Spleen (tissue), 10 donors: ENCODE results near the gene MRPL51. TPM values are rescaled to one million over a fixed set of nuclear protein-coding genes. Genes with fewer than 3 reads are reported as not detected.

Experiments
- polyA plus RNA-seq, 3 donors: library from polyadenylated mRNA; stranded (reverse); fragments of 200-250 nt; gene quantifications; one replicate each; pipeline ENCODE4 v1.2.1, GENCODE V29; 2013
- total RNA-seq, 7 donors: library from RNA; depleted of rRNA in 3 of 7; stranded (reverse); fragments of >200 nt in 3 of 7; fragmentation: NEBNext Ultra II Directional in 4 of 7; extraction: Animal tissue kit (Norgen Biotek cat#: 25700) in 4 of 7; gene quantifications; one replicate each; pipeline versions ENCODE4 v1.1.0 to v1.2.1, GENCODE V29; 2016 to 2021
- donor health status: healthy with polysubstance abuse.
- donor health status: DM: no; HTN: no; CAD: no; lungs with moderate emphysema.
- donor health status: DM: no; HTN: no; CAD: no.
- donor health status: Bipolar disorder and iron deficiency.
- donor health status: healthy.
- donor health status: DM: no; HTN: no; CAD: no.
- donor health status: DM: yes; HTN: yes; CAD: no.

MRPL51 gene
- total and polyA plus RNA-seq, 10 donors = 34.0 to 137 (median 90.9) TPM

Other genes starting within 250 kb of the MRPL51 start
- gene PLEKHG6, start 182.6 kb downstream of the MRPL51 start, total RNA-seq = 1 to 10 TPM in 1 of 7 donors, under 1 TPM in 2, not detected in 4; 0.19 to 1.2 (median 0.74) TPM
- gene PLEKHG6, start 182.6 kb downstream of the MRPL51 start, polyA plus RNA-seq = under 1 TPM; 0.10 to 0.12 (median 0.11) TPM
- gene TNFRSF1A, start 151.2 kb downstream of the MRPL51 start, total RNA-seq = 100 to 1,000 TPM; 153 to 578 (median 224) TPM
- 10 to 100 TPM; 22.5 to 40.6 (median 22.8) TPM for gene TNFRSF1A, start 151.2 kb downstream of the MRPL51 start, polyA plus RNA-seq
- 1 to 10 TPM in 6 of 7 donors, under 1 TPM in 1; 0.84 to 8.6 (median 2.0) TPM for gene SCNN1A, start 117.7 kb downstream of the MRPL51 start, total RNA-seq
- gene SCNN1A, start 117.7 kb downstream of the MRPL51 start, polyA plus RNA-seq = under 1 TPM; 0.17 to 0.22 (median 0.18) TPM
- 100 to 1,000 TPM in 3 of 7 donors, 10 to 100 TPM in 4; 49.0 to 155 (median 87.8) TPM for gene LTBR, start 109.1 kb downstream of the MRPL51 start, total RNA-seq
- gene LTBR, start 109.1 kb downstream of the MRPL51 start, polyA plus RNA-seq = 10 to 100 TPM; 14.4 to 29.2 (median 15.7) TPM
- 10 to 100 TPM; 49.2 to 97.2 (median 59.2) TPM for gene CD27, start 48.3 kb downstream of the MRPL51 start, total RNA-seq
- 100 to 1,000 TPM; 128 to 193 (median 178) TPM for gene CD27, start 48.3 kb downstream of the MRPL51 start, polyA plus RNA-seq
- 10 to 100 TPM; 35.6 to 50.1 (median 42.0) TPM for gene TAPBPL, start 41.2 kb downstream of the MRPL51 start, total RNA-seq
- 10 to 100 TPM; 15.0 to 17.1 (median 15.9) TPM for gene TAPBPL, start 41.2 kb downstream of the MRPL51 start, polyA plus RNA-seq
- gene VAMP1, start 22.6 kb downstream of the MRPL51 start, total RNA-seq = 10 to 100 TPM; 18.5 to 32.5 (median 24.2) TPM
- gene VAMP1, start 22.6 kb downstream of the MRPL51 start, polyA plus RNA-seq = 10 to 100 TPM; 11.0 to 20.7 (median 17.9) TPM
- 10 to 100 TPM; 29.9 to 49.2 (median 39.6) TPM for gene NCAPD2, start 840 bp upstream of the MRPL51 start, total RNA-seq
- gene NCAPD2, start 840 bp upstream of the MRPL51 start, polyA plus RNA-seq = 10 to 100 TPM; 12.0 to 14.1 (median 14.0) TPM
- gene GAPDH, start 41.3 kb upstream of the MRPL51 start, total RNA-seq = 1,000 to 10,000 TPM in 5 of 7 donors, 100 to 1,000 TPM in 2; 998 to 1,580 (median 1,404) TPM
- 1,000 to 10,000 TPM; 1,133 to 1,680 (median 1,180) TPM for gene GAPDH, start 41.3 kb upstream of the MRPL51 start, polyA plus RNA-seq
- 10 to 100 TPM; 32.2 to 51.2 (median 39.7) TPM for gene IFFO1, start 62.8 kb upstream of the MRPL51 start, total RNA-seq
- gene IFFO1, start 62.8 kb upstream of the MRPL51 start, polyA plus RNA-seq = 10 to 100 TPM; 27.8 to 78.3 (median 63.2) TPM
- 10 to 100 TPM; 37.0 to 58.7 (median 47.5) TPM for gene NOP2, start 75.0 kb upstream of the MRPL51 start, total RNA-seq
- gene NOP2, start 75.0 kb upstream of the MRPL51 start, polyA plus RNA-seq = 10 to 100 TPM; 25.8 to 40.7 (median 37.6) TPM
- gene CHD4, start 114.1 kb upstream of the MRPL51 start, total RNA-seq = 100 to 1,000 TPM; 202 to 272 (median 240) TPM
- 100 to 1,000 TPM; 136 to 169 (median 154) TPM for gene CHD4, start 114.1 kb upstream of the MRPL51 start, polyA plus RNA-seq
- 10 to 100 TPM; 12.9 to 26.6 (median 16.9) TPM for gene LPAR5, start 142.7 kb upstream of the MRPL51 start, total RNA-seq
- gene LPAR5, start 142.7 kb upstream of the MRPL51 start, polyA plus RNA-seq = 10 to 100 TPM; 10.9 to 16.0 (median 14.9) TPM
- 10 to 100 TPM; 13.2 to 41.7 (median 18.1) TPM for gene ACRBP, start 154.2 kb upstream of the MRPL51 start, total RNA-seq
- gene ACRBP, start 154.2 kb upstream of the MRPL51 start, polyA plus RNA-seq = 1 to 10 TPM; 7.2 to 8.8 (median 7.3) TPM
- gene ING4, start 169.9 kb upstream of the MRPL51 start, total RNA-seq = 10 to 100 TPM; 34.5 to 68.8 (median 49.9) TPM
- gene ING4, start 169.9 kb upstream of the MRPL51 start, polyA plus RNA-seq = 10 to 100 TPM; 33.0 to 56.7 (median 50.3) TPM
- gene ZNF384, start 196.1 kb upstream of the MRPL51 start, total RNA-seq = 10 to 100 TPM; 48.8 to 79.8 (median 59.0) TPM
- 10 to 100 TPM; 18.9 to 35.9 (median 28.7) TPM for gene ZNF384, start 196.1 kb upstream of the MRPL51 start, polyA plus RNA-seq
- gene PIANP, start 207.6 kb upstream of the MRPL51 start, total RNA-seq = under 1 TPM in 2 of 7 donors, not detected in 5; 0.28 to 0.30 TPM
- under 1 TPM; 0.10 to 0.24 (median 0.15) TPM for gene PIANP, start 207.6 kb upstream of the MRPL51 start, polyA plus RNA-seq
- gene COPS7A, start 230.8 kb upstream of the MRPL51 start, total RNA-seq = 10 to 100 TPM; 40.5 to 61.9 (median 49.9) TPM
- gene COPS7A, start 230.8 kb upstream of the MRPL51 start, polyA plus RNA-seq = 10 to 100 TPM; 29.6 to 50.6 (median 33.7) TPM